K562 (cell line): Measurements from ENCODE around the gene GARRE1. TPM values are rescaled to one million over a fixed set of nuclear protein-coding genes. Genes with fewer than 3 reads are reported as not detected.
A peak's percentile ranks its signal among the peaks of the same experiment; 100 is the strongest.

Experiments
- ATAC-seq: fragments of 200-7000 bp; cut with Tn5 transposase; 3 replicates; pipeline ENCODE4 v1.9.1; 2020; ENCODE audit warnings: moderate library complexity
- BruUV-seq: library from RNA; stranded (reverse); fragments of 400-500 nt; replicated peaks from 2 replicates; lab custom pipeline; 2021; lab: Mats Ljungman, UMichigan
- CTCF ChIA-PET: fragments of 300-600 bp; formaldehyde crosslinking; extraction: SDS; loops from one replicate; lab custom pipeline; 2021; ENCODE audit warnings: low intra/inter-chr PET ratio; lab: Yijun Ruan, JAX
- POLR2A ChIA-PET: fragments of 300-600, 350-650 bp; sonication (Branson Sonifier 250); formaldehyde crosslinking; extraction: SDS; loops from one replicate; lab custom pipeline; 2021; ENCODE audit warnings: antibody characterized with exemption, inconsistent platforms; lab: Yijun Ruan, JAX
- DNase-seq, 4 experiments: peaks; one replicate each; pipeline versions ENCODE4 v3.0.0 to v3.0.0-alpha.2; 2011 to 2018; ENCODE audit warnings: low spot score in 3 of 4, mixed read lengths in 3 of 4; ENCODE audit errors: extremely low read depth in 1 of 4
- FAIRE-seq: peaks from 2 replicates; lab custom pipeline; 2011; peaks lifted over from hg19 to GRCh38; lab: Jason Lieb, UNC
- H2AFZ ChIP-seq: 2 replicates; pipeline ENCODE4 v1.6.0; 2011; ENCODE audit warnings: low read depth, low read length, control low read depth, inconsistent platforms
- H3K27ac ChIP-seq: fragments of 200-600 bp; 3 replicates; pipeline ENCODE4 v1.8.0; 2011; ENCODE audit warnings: low read depth, mild to moderate bottlenecking, control low read depth, inconsistent platforms, low read length, moderate library complexity, mixed read lengths; ENCODE audit errors: extremely low read depth
- H3K27me3 ChIP-seq, 2 experiments: fragments of 300-600 bp in 1 of 2; 2 replicates in 1 of 2; 3 replicates in 1 of 2; pipeline versions ENCODE4 v1.6.0 to v1.8.0; 2011; ENCODE audit warnings: inconsistent platforms in 2 of 2, low read length in 2 of 2, mild to moderate bottlenecking in 1 of 2, mixed read lengths in 1 of 2, moderate library complexity in 1 of 2; ENCODE audit not compliant: control insufficient read depth in 2 of 2, insufficient read depth in 2 of 2
- H3K36me3 ChIP-seq: fragments of 300-600 bp; 3 replicates; pipeline ENCODE4 v1.8.0; 2011; ENCODE audit warnings: mild to moderate bottlenecking, low read length, inconsistent platforms; ENCODE audit not compliant: control insufficient read depth, insufficient read depth
- H3K4me1 ChIP-seq, 2 experiments: fragments of 200-600 bp in 1 of 2; replicated peaks in 1 of 2; 2 replicates in 1 of 2; 3 replicates in 1 of 2; pipeline versions ENCODE4 v1.5.1 to v1.8.0; 2011; ENCODE audit warnings: inconsistent platforms in 2 of 2, low read length in 2 of 2, mild to moderate bottlenecking in 1 of 2, mixed read lengths in 1 of 2, moderate library complexity in 1 of 2; ENCODE audit not compliant: control insufficient read depth in 2 of 2, insufficient read depth in 2 of 2
- H3K4me2 ChIP-seq: 2 replicates; pipeline ENCODE4 v1.6.1; 2011; ENCODE audit warnings: low read length, control low read depth, inconsistent platforms, mixed read lengths; ENCODE audit not compliant: insufficient read depth
- H3K4me3 ChIP-seq: fragments of 200-600 bp; sonication (generic), shearing (Covaris generic); 2 replicates; pipeline ENCODE4 v1.5.1; 2016; ENCODE audit warnings: control low read depth, inconsistent platforms
- H3K79me2 ChIP-seq: fragments of 200-600 bp; 3 replicates; pipeline ENCODE4 v1.8.0; 2011; ENCODE audit warnings: low read length, inconsistent platforms; ENCODE audit not compliant: control insufficient read depth, insufficient read depth
- H3K9ac ChIP-seq, 2 experiments: 2 replicates each; pipeline versions ENCODE4 v1.6.0 to v1.6.1; 2011; ENCODE audit warnings: low read depth in 2 of 2, low read length in 2 of 2, control low read depth in 1 of 2, inconsistent platforms in 1 of 2, mild to moderate bottlenecking in 1 of 2, mixed read lengths in 1 of 2; ENCODE audit not compliant: insufficient read depth in 1 of 2
- H3K9me1 ChIP-seq: one replicate; pipeline ENCODE4 v1.6.0; 2011; ENCODE audit warnings: inconsistent platforms, mild to moderate bottlenecking, low read length, moderate library complexity; ENCODE audit not compliant: control insufficient read depth, insufficient read depth
- H3K9me3 ChIP-seq: replicated peaks from 2 replicates; pipeline ENCODE4 v1.5.1; 2011; ENCODE audit warnings: low read depth, low read length, inconsistent platforms; ENCODE audit not compliant: control insufficient read depth, insufficient read depth
- H4K20me1 ChIP-seq: replicated peaks from 2 replicates; pipeline ENCODE4 v1.6.1; 2011; ENCODE audit warnings: low read length, inconsistent platforms, mixed read lengths; ENCODE audit not compliant: control insufficient read depth, insufficient read depth
- BHLHE40 ChIP-seq: IDR thresholded peaks from 2 replicates; pipeline ENCODE4 v1.6.1; 2011; ENCODE audit warnings: low read length, improper control_type of control experiment
- CREM ChIP-seq: IDR thresholded peaks from 2 replicates; pipeline ENCODE4 v1.6.1; 2014; ENCODE audit warnings: antibody characterized with exemption, low read depth
- E2F6 ChIP-seq, 2 experiments: IDR thresholded peaks; 2 replicates each; pipeline ENCODE4 v1.6.1; 2011; ENCODE audit warnings: borderline replicate concordance in 1 of 2, control low read depth in 1 of 2, low read depth in 1 of 2, low read length in 1 of 2, mild to moderate bottlenecking in 1 of 2, mixed read lengths in 1 of 2, moderate library complexity in 1 of 2; ENCODE audit not compliant: insufficient read depth in 1 of 2, insufficient read length in 1 of 2, poor library complexity in 1 of 2, severe bottlenecking in 1 of 2; ENCODE audit errors: extremely low read depth in 1 of 2
- GATA2 ChIP-seq: sonication (generic); formaldehyde crosslinking; IDR thresholded peaks from 2 replicates; pipeline ENCODE4 v1.4.0; 2020; ENCODE audit warnings: mild to moderate bottlenecking, missing genetic modification reagents
- NCOA6 ChIP-seq: fragments of 450-650 bp; IDR thresholded peaks from 2 replicates; pipeline ENCODE4 v1.6.1; 2017; ENCODE audit warnings: mild to moderate bottlenecking
- RAD21 ChIP-seq, 2 experiments: fragments of 250-450 bp in 1 of 2; fragments of 450-650 bp in 1 of 2; sonication (Bioruptor Pico) in 1 of 2; formaldehyde crosslinking in 1 of 2; IDR thresholded peaks in 1 of 2; conservative IDR thresholded peaks in 1 of 2; 2 replicates each; pipeline versions ENCODE4 v1.4.0 to v1.8.0; 2020 to 2022; ENCODE audit warnings: mild to moderate bottlenecking in 2 of 2, moderate library complexity in 1 of 2
- RBM34 ChIP-seq: fragments of 200-400 bp; formaldehyde crosslinking; IDR thresholded peaks from 2 replicates; pipeline ENCODE4 v1.6.1; 2018; ENCODE audit warnings: low read length, borderline replicate concordance; ENCODE audit not compliant: insufficient read depth
- SMC3 ChIP-seq: conservative IDR thresholded peaks from 2 replicates; pipeline ENCODE4 v1.6.1; 2011; ENCODE audit warnings: low read depth, low read length, improper control_type of control experiment; ENCODE audit not compliant: insufficient read depth
- U2AF1 ChIP-seq: fragments of 200-400 bp; formaldehyde crosslinking; optimal IDR thresholded peaks from 2 replicates; pipeline ENCODE3; 2017; ENCODE audit warnings: mild to moderate bottlenecking, low read depth, low read length, moderate library complexity
- ZNF79 ChIP-seq: fragments of 250-450 bp; sonication (Bioruptor Pico); IDR thresholded peaks from 2 replicates; pipeline ENCODE4 v1.4.0; 2020; ENCODE audit warnings: low read depth, mild to moderate bottlenecking, moderate library complexity
- WGBS: fragments of 100-300 bp; shearing (Covaris generic); methylation state at CpG from one replicate; pipeline ENCODE4 v1.1.6; 2016; ENCODE audit warnings: low coverage, mixed read lengths; ENCODE audit not compliant: insufficient coverage; ENCODE audit errors: missing lambda C conversion rate; 5-methylcytosine and 5-hydroxymethylcytosine counted together
- in situ Hi-C: fragments of 300-500 bp; cut with MboI; formaldehyde crosslinking; loops from 4 replicates; pipeline ENCODE4 v1.15.0; 2018; ENCODE audit warnings: inconsistent platforms, mixed read lengths
- intact Hi-C: fragments of 100-400 bp; cut with micrococcal nuclease; formaldehyde crosslinking; loops from 2 replicates; pipeline ENCODE4 v1.14.2; 2022
- polyA plus RNA-seq, 8 experiments: library from polyadenylated mRNA; depleted of rRNA in 4 of 8; stranded (reverse) in 5 of 8; unstranded in 3 of 8; fragments of >200 nt; fragmentation: Nextera tagmentation in 2 of 8; fragmentation: Illumina TruSeq in 1 of 8; extraction: Ambion mirVana in 2 of 8; extraction: Trizol in 1 of 8; gene quantifications; 2 replicates each; pipeline versions ENCODE4 v1.2.1 to v1.2.3, GENCODE V29; 2011 to 2014; ENCODE audit warnings: inconsistent platforms in 1 of 8, missing spikeins in 1 of 8
- total RNA-seq, 7 experiments: library from RNA; depleted of rRNA in 6 of 7; stranded (reverse); fragments of >200 nt in 6 of 7; fragmentation: Illumina TruSeq in 2 of 7; extraction: Trizol in 2 of 7; gene quantifications; 2 replicates each; pipeline versions ENCODE4 v1.2.1 to v1.2.3, GENCODE V29; 2011 to 2021; ENCODE audit warnings: low replicate concordance in 1 of 7
- TF ChIP-seq, protein P1 (sequence below): sonication (generic); formaldehyde crosslinking; IDR thresholded peaks from 2 replicates; pipeline ENCODE4 v1.8.1; 2023; ENCODE audit warnings: mild to moderate bottlenecking, missing genetic modification reagents

The GARRE1 gene
- total and polyA plus RNA-seq, 9 of the 15 experiments (the other 6 are each of a cell fraction or from before 2014, with no cell fraction given): 1.6 to 12.8 (median 7.5) TPM

DNA sequence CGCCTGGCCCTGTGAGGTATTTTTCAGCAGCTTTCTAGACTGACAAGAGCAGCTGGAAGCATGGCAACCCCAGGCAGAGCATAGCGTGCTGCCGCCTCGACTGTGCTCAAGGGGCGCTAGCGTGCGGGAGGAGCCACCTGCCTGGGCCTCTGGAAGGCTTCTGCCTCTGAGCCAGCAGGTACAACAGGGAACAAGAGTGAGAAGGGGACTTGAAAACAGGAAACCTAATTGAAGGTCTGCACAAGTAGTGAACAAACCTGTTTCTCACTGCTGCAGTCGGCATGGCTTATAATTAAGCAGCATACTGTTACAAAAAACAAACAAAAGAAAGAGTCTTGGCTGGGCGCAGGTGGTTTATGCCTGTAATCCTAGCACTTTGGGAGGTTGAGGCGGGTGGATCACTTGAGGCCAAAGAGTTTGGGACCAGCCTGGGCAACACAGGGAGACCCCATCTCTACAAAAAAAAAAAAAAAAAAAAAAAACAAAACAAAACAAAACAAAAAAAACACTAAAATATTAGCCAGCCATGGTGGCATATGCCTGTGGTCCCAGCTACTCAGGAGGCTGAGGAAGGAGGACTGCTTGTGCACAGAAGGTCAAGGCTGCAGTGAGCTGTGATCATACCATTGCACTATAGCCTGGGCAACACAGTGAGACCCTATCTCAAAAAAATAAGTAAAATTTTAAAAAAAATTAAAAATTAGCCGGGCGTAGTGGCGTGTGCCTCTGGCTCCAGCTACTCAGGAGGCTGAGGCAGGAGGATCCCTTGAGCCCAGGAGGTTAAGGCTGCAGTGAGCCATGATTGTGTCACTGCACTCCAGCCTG lies 12.6 kb upstream of the GARRE1 start:
- H2AFZ ChIP-seq: 0 out of 2 replicates have a peak overlapping the region, but pooled peaks have one; percentile 47
- CTCF ChIA-PET: interaction anchor here (0.6 to 0.9 kb wide), 3 partner anchors 95 to 107 kb away, joined by 3 to 6 read pairs (median 3); no protein-coding TSS in a partner anchor
- intact Hi-C loops: loop anchor here (5.0 kb wide), 1 partner anchor 96 kb away; no protein-coding TSS in a partner anchor
- no peaks in the 10 kb centered on the region for H3K36me3 ChIP-seq
- in situ Hi-C loops: no loop called here
- FAIRE-seq: peak; percentile 65
- ATAC-seq: peak; percentile 96
- no peaks in the 10 kb centered on the region for H3K9me3 ChIP-seq
- H3K4me1 ChIP-seq: peaks cover 5 to 14% of the 10 kb centered on the region in 2 experiments; a peak in 3 of 5 replicates
- BruUV-seq: no TSS peak
- H3K9ac ChIP-seq: no peak overlapping the region
- no peaks in the 10 kb centered on the region; the same call in 1 of the 2 replicates for H4K20me1 ChIP-seq
- no peaks in the 10 kb centered on the region for H3K9me1 ChIP-seq
- H3K27me3 ChIP-seq: no peaks in the 10 kb centered on the region
- no peak overlapping the region for H3K27ac ChIP-seq
- DNase-seq: peak in 2 of 4 experiments; percentile 60 to 69
- no peak overlapping the region for H3K4me2 ChIP-seq
- 55% methylated on average over 13 of the region's 13 CpGs for WGBS
- POLR2A ChIA-PET: interaction anchor here (0.6 to 2.0 kb wide), 3 partner anchors 9 to 742 kb away, joined by 3 to 5 read pairs (median 3); no protein-coding TSS in a partner anchor
- no peaks in the 10 kb centered on the region for H3K79me2 ChIP-seq
- no peak overlapping the region for H3K4me3 ChIP-seq
- no peak for TF ChIP-seq U2AF1
- 0 out of 2 replicates have a peak, but pooled peaks have one; percentile 7 for TF ChIP-seq BHLHE40
- TF ChIP-seq RAD21 (CRISPR knock-in tag; conservative IDR thresholded peaks at IDR 0.05 in 1 of 2, IDR thresholded peaks at IDR 0.05 in 1 of 2): peak in 1 of 2 experiments; percentile 53; a peak in 2 of 4 replicates
- TF ChIP-seq, protein P1, sequence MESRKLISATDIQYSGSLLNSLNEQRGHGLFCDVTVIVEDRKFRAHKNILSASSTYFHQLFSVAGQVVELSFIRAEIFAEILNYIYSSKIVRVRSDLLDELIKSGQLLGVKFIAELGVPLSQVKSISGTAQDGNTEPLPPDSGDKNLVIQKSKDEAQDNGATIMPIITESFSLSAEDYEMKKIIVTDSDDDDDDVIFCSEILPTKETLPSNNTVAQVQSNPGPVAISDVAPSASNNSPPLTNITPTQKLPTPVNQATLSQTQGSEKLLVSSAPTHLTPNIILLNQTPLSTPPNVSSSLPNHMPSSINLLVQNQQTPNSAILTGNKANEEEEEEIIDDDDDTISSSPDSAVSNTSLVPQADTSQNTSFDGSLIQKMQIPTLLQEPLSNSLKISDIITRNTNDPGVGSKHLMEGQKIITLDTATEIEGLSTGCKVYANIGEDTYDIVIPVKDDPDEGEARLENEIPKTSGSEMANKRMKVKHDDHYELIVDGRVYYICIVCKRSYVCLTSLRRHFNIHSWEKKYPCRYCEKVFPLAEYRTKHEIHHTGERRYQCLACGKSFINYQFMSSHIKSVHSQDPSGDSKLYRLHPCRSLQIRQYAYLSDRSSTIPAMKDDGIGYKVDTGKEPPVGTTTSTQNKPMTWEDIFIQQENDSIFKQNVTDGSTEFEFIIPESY (CRISPR knock-in tag): peak; percentile 84
- no peak for TF ChIP-seq RBM34
- TF ChIP-seq SMC3: peak; percentile 36; the same call in 1 of the 2 replicates
- TF ChIP-seq CREM: 0 out of 2 replicates have a peak, but pooled peaks have one; percentile 31
- TF ChIP-seq E2F6 (IDR thresholded peaks at IDR 0.05; ENCODE audit: borderline replicate concordance in 1 of 2, extremely low read depth in 1 of 2, insufficient read depth in 1 of 2, insufficient read length in 1 of 2, low read depth in 1 of 2, low read length in 1 of 2, poor library complexity in 1 of 2, severe bottlenecking in 1 of 2): peak in 1 of 2 experiments; percentile 39
- TF ChIP-seq GATA2: no peak
- TF ChIP-seq ZNF79 (CRISPR knock-in tag): no peak
- TF ChIP-seq NCOA6: no peak
